HUDEP-2 (cell line): Measurements from ENCODE around the gene CALCR.

Source experiments
- DNase-seq, 76 experiments: peaks; one replicate each; lab custom pipeline; 2025; ENCODE audit not compliant: unreplicated experiment in 76 of 76; lab: John Stamatoyannopoulos, UW

Gene CALCR

DNA sequence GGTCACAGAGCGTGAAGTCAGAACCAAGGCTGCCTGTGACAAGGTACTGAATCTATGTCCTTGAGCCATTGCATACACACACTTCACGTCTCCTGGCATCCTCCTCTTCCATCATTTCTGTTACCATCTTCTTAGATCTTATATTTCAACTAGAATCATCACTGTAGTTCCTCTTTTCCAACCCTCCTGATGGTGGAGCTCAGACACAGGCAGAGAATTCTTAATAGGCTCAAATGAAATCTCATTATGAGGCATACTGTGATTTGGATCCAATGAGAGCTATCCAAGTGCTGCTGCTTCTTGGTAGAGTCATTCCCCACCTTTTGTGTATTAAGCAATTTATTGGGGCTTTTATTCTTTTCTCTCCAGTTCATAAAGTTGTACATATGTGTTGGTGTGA lies 113.2 kb downstream of the CALCR start:
- no peak for DNase-seq

DNA sequence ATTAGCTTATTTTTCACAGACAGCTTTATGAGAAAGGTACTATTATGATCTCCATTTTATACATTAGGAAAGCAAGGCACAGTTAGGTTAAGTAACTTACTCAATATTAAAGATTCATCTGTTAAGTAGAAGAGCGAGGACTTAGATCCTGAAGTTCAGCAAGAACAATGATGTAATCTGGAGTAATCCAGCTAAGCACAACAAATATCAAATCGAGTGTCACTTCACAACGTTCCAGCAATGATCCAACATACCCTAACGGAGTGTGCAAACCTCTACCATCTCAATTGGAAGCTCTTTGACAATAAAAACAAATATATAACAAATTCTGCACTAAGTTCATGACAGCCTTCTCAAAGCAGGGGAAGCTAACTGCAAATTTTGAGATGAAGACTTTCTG lies 121.3 kb downstream of the CALCR start:
- no peak for DNase-seq

DNA sequence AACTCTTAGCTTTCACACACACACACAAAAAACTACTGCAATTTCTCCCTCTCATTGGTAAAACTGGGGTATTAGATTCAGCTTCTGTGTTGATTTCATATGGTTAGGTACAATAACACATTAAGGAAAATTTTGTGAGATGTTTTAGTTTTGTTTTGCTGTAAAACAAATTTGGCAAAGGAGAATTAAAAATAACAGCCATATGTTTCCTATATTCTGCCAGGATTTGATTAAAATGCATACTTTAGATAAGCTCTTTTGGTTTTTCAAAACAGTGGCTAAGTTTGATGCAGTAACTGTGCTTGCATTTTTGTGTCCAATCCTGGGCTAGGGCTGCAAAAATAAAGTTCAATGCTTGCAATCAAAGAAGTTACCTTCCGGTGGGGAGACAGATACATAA lies 126.3 kb downstream of the CALCR start:
- DNase-seq = no peak

DNA sequence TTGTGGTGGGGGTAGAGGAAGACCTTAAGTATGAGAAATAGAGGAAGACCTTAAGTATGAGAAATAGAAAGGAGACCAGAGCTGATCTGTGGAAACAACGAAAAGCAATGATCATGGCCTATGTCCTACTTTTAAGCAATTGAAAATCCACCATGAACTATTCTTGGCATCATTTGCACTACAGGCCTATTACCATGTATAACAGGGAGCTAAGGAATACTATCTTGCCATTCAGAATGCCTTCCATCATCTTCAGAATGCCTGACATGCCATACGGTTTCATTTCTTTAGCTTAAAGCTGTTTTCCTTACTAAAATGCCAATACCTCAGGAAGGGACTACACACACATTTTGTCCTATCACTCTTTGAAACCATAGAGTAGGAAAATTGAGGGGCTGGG lies 127.0 kb downstream of the CALCR start:
- DNase-seq = no peak

DNA sequence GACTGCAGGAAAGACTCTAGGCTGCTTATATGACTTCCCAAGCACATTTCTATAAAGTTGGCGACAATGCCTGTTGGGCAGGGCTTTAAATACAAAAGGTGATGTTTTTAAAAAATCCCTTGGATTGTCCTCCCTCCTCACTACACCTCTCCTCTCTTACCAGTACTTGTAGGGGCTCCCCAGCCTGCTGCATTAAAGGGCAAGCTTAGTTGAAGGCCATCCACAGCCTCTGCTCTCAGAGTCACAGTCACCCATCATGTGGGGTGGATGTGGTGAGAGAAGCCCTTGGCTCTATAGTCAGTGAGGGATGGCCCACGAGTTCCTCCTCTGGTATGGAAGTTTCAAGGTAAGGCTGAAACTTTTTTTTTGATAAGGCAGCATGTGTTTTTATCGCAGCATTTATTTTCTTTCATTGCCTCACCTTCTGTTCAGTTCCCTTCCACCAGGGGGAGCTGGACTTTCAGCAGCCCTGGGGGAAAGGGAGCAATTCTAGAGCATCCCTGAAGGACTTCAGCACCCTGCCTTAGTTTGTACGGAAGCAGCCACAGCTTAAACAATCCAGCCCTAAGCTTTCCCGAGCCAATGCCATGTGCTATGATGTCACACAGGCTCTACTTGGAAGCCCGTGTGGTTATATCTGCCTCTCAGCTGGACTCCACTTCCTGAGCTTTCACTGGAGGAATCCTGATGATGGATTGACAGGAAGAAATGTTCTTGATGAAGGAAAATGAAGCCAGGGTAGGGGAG lies 131.9 kb downstream of the CALCR start:
- peak in 24 of 76 experiments; percentile 0 to 50 (median 16) for DNase-seq

DNA sequence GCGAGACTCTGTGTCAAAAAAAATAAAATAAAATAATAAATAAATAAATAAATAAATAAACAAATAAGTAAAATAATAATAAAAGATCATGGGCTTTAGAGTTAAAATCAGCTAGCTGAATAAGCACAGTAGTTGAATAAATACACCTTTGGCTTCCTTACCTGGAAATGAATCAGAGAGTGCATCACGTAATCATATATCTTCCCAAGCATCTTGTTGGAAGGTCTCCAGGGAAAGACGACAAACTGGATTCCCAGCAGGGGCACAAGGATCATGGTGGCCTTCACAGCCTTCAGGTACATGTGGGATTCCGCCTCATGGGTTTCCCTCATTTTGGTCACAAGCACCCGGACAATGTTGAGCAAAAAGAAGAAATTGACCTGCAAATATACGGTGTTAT lies 138.7 kb downstream of the CALCR start:
- DNase-seq = no peak

DNA sequence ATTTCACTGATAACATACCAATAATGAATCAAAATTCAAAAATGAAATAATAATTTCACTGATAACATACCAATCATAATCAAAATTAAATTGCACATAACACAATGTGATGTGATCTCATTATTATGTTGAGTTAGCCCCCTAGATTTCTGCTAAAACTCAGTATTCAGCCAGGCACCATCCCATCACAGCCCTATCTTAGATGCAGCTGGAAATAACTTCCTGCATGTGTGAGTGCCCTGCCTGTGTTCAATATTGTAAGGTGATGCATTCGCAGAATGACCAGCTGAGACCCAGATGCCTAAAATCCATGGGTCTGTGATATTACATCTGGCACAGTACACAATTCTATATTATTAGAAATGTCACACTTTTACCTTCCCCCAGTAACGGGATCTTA lies 142.4 kb downstream of the CALCR start:
- DNase-seq = no peak

DNA sequence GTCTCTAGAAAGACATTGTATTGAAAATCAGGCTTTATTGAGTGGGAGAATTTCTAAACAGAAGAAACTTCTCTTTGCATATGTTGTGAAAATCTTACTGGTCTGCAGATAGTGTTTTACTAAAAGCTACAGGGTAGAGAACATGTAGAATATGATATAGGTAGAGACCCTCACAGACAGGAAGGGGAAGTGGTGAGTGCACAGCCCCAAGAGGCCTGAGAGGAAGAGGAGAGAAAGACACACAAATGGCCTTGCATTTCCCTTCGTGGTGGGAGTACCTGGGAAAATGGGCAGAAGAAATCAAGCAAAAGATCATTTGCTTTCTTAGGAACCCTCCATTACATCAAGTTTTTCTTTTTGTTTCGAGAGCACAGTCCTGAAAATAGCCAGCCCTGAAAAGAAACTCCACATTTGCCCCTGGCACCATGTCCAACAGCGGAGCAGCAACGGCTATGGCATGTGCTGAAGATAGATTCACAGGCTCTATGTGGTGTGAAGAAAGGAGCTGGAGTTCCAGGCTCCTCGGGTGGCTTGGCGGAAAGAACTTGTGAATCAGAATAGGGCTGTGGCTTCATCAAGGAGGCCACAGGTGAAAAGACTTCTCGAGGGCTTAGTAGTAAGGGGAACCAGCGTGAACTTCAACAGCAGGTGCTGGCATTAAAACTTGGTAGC lies 143.5 kb downstream of the CALCR start:
- no peak for DNase-seq

DNA sequence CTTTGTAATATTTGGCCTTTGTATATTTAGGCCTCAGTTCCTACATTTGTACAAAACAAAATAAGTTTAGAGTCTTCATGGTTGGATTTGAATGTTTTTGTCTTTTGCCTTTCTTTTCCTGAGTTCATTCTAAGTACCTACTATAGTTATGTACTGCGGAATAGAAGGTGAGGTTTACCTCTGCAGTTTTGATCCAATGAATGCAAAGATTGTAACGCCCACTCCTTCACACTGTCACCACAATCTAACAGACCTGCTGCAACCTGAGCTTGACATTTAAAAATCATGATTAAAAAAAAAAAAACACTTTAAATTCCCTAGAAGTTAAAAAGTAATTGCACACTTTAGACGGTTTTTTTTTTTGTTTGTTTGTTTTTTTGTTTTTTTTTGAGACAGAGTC lies 145.0 kb downstream of the CALCR start:
- DNase-seq = no peak

DNA sequence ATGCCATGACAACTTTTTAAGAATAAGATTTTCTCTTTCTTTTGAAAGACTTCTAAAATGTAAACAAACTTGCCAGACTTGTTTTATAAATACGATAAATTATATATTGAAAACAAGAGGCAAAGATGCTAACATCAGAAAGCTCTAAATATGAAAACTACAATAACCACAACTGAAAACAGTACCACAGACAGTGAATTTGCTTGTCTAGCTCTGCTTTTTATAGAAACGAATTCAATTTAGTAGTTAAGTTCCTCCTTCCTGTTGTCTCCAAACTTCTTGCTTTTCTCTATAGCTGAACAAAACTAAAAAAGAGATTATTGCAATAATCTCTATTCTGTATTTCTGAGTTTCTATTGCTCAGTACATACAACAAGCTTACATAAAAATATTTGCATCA lies 147.4 kb downstream of the CALCR start:
- DNase-seq = no peak

DNA sequence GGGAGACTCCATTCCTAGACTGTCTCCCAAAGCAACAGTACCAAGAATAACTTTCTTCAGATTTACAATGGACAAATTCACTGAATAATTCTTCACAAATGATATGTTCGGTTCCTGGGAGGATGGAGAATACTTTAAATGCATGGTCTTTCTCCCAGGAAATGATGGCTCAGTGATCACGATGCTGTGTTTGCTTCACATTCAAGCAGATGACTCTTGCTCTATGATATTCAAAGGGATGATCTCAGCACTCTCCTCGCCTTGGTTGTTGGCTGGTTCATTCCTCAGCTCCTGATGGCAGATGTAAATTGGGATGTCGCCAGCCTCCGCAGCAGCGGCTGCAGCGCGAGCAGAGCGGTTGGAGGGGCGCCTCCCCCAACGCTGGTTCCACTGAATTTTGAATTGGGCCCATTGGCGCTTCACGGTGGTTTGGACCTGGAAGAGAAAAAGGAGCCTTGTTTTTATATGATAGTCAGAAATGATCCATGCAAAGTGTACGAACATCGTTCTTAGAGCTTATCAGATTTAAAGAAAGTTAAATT lies 148.3 kb downstream of the CALCR start:
- DNase-seq = no peak

DNA sequence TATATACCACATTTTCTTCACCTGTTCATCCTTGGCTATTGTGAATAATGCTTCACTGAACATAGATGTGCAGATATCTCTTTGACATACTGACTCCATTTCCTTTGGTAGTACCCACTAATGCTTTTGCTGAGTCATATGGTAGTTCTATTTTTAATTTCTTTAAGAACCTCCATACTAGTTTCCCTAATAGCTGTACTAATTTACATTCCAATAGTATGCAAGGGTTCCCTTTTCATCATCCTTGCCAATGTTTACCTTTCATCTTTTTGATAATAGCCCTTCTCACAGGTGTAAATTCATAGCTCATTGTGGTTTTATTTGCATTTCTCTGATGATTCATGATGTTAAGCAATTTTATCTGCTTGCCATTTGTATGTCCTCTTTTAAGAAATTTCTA lies 159.9 kb downstream of the CALCR start:
- DNase-seq = no peak

DNA sequence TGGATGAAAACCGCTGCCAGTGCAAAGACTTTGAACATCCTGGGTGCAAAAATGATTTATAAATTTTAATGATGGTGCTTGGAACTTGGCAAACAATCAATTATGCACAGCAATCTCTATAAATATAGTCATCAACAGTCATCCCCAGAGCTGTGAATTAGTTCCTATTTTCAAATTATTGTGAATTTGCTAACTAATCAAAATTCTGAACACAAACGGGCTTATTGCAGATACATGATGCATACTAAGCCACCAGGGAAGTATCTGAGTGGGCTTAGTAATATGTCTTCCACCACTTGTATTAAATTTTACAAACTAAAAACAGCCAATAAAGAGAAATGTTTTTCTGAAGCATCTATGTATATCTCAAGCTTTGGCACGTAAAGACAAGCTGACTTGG lies 165.2 kb downstream of the CALCR start:
- no peak for DNase-seq

DNA sequence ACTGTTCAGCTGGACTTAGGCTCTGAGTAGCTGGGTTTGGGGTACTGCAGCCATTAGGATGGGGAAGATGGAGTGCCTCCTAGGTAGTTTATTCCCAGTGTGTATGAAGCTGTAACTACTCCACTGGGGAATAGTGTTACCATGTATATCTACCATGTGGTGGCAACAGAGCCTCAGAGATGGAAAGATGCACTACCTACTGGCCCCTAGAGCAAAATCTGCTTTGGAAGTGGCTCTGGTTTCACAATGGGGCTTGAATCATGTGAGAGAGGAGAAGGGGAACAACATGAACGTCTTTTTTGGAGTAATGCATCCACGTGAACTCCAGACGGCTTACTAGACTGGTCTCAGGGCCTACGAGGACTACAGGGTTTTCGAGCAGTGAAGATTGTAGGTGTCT lies 167.3 kb downstream of the CALCR start:
- DNase-seq = no peak

DNA sequence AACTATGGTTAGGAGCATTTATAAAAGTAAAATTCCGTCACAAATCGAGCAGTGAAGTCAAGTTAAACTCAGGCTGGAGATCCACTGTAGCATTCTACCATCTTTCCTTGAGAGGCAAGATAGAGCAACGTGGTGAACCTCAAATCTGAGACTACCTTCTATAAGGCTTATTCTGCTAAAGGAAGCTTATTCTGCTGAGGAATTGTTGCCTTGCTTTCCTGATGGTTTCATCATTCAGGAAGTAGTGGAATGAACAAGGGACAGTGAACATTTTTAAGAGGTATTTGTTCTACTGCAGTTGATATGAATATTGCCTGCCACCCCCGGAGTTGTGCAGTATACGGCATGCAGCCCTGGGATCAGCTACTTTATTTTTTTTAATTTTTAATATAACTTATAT lies 171.6 kb downstream of the CALCR start:
- DNase-seq = no peak

DNA sequence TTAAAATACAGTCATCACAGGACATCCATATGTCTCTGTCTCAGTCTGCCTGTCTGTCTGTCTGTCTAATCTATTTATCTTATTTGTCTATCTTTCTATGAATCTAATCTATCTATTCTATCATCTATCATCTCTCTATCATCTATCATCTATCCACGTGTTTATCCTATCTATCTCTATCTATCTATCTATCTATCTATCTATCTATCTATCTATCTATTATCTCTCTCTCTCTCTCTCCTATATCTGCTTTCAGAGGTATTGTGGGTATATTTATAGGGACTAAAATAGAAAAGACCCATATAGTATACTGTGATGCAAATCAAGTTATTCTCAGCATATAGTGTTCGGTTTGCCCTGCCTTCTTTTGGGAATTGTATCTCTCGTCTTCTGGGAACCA lies 174.9 kb downstream of the CALCR start:
- no peak for DNase-seq

DNA sequence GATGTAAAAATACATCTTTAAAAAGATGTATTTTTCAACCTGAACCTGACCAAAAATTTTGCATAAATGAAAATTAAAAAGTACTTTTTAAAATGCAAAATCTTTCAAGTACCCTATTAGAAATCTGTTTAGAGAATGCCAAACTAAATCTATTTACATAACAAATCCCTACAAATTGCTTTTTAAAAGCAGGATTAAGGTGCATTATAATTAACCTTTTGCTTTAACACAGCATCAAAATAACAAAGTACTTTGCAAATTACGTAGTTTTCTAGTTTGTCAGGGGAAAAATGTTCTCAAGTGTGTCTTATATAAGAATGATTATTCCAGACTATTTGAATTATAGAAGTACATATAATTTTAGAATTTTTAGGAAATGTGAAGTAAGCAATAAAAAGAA lies 181.5 kb downstream of the CALCR start:
- no peak for DNase-seq

DNA sequence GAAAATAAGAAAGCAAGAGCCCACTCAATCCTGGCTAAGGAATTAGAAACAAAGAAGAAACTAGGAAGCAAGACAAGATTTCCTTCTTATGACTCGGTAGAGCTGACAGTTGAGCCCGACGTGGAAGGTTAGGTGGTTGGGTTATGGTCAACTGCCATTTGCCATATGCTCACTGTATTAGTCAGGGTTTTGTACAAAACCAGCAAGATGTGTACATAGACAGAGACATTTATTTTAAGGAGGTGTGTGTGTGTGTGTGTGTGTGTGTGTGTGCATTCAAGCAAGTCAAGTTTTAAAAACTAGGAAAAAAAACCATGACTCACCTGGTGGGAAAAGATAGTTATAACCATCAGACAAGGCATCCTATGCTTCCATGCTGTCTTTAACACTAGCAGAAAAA lies 183.9 kb downstream of the CALCR start:
- no peak for DNase-seq

DNA sequence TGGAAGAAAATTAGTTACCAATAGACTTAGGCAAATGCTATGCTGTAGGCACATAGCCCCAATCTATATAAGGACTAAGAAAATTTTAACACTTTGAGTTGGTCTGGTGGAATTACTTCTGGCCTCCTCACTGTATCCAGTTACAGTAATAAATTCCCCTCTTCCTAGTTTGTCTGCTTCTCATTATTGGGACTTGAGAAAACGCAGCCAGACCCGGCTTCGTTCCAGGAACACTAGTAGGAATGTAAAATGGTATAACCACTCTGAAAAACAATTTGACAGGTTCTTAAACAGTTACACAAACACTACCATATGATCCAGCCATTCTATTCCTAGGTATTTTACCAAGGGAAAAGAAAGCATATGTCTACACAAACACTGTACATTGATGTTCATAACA lies 192.2 kb downstream of the CALCR start:
- DNase-seq = no peak

DNA sequence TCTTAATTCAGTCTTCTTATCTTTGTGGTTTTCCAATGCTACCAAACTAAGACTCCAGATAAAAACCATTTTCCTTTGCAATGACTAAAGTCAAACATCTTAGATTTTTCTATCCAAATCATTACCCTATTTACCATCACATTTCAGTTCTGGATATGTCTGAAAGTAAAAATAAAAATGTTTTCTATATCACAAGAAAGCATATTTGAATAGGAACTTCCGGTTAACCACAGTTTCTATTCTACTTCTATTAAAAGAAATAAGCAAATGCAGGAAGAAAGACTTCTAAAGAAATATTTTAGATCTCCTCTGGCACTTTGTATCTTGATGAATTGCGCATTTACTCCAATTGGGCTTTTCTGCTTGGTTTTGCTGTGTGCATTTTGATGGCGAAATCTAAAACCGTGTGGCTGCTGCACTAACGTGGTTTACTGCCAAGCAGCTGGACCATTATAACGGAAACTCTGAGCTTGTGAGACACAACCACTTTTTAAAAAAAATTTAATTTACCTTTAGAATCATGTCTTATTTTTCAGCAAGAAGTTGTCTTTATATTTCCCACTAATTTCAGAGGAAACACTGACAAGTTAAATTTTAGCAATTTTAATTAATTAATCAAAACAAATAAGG lies 196.3 kb downstream of the CALCR start:
- DNase-seq = no peak

DNA sequence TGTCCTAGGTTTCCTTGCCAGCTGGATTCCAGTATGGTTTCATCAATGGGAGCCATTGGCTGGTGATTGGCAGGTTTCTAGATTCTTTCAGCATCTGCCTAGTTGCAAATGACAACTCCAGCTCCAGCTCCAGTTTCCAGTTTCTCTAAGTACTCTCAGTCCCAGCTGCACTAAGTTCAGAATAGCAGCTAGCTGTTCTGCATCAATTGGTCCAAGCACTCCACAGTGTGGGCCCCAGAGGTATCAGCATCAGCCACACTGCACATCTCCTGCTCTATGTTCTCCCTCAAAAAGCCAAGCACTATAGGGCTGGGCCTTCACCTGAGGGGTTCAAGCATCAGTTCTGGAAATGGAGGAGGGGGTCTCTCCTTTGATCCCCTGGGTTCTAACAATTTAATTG lies 198.9 kb downstream of the CALCR start:
- DNase-seq = no peak
